ENCODE measurements around the gene CFAP57. TPM values are rescaled to one million over a fixed set of nuclear protein-coding genes. Genes with fewer than 3 reads are reported as not detected.

CFAP57 gene
- total and polyA plus RNA-seq, 9 of the 15 experiments (the other 6 are each of a cell fraction or from before 2014, with no cell fraction given), result 0.04 to 0.22 (median 0.07) TPM; not detected in 3

- TF ChIP-seq GABPA (tag; conservative IDR thresholded peaks at IDR 0.05; ENCODE audit: low read depth) (peak; percentile 98), GATAD2A (IDR thresholded peaks at IDR 0.05) (no peak), SP2 (IDR thresholded peaks at IDR 0.05; ENCODE audit: extremely low read depth, low read depth, low read length, poor library complexity, severe bottlenecking) (no peak), ZNF165 (CRISPR knock-in tag; IDR thresholded peaks at IDR 0.05; ENCODE audit: borderline replicate concordance) (no peak), NFE2 (IDR thresholded peaks at IDR 0.05; ENCODE audit: low read depth) (no peak), GTF2B (IDR thresholded peaks at IDR 0.05; ENCODE audit: extremely low read depth, insufficient read length) (no peak), SMAD1 (IDR thresholded peaks at IDR 0.05; ENCODE audit: low read depth, low read length, partially characterized antibody) (no peak), FOXJ3 (CRISPR knock-in tag; IDR thresholded peaks at IDR 0.05) (no peak), SMARCA4 (IDR thresholded peaks at IDR 0.05) (no peak), PYGO2 (tag; IDR thresholded peaks at IDR 0.05) (no peak), PCBP2 (IDR thresholded peaks at IDR 0.05; ENCODE audit: low read depth, low read length, poor library complexity, severe bottlenecking) (no peak), POLR3A (IDR thresholded peaks at IDR 0.05; ENCODE audit: borderline replicate concordance, extremely low read depth, insufficient read depth, insufficient read length) (no peak), ZNF134 (CRISPR knock-in tag; conservative IDR thresholded peaks at IDR 0.05) (0 out of 2 replicates have a peak, but pooled peaks have one; percentile 39), PPARD (CRISPR knock-in tag; IDR thresholded peaks at IDR 0.05) (no peak), HMG20A (CRISPR knock-in tag; conservative IDR thresholded peaks at IDR 0.05) (no peak), MTA3 (IDR thresholded peaks at IDR 0.05; ENCODE audit: borderline replicate concordance) (no peak), ZNF133 (CRISPR knock-in tag; IDR thresholded peaks at IDR 0.05) (no peak), HES1 (IDR thresholded peaks at IDR 0.05; ENCODE audit: low read depth) (no peak), YBX1 (IDR thresholded peaks at IDR 0.05) (no peak), E2F1 (CRISPR knock-in tag; IDR thresholded peaks at IDR 0.05) (peak; percentile 47; the same call in 1 of the 2 replicates), NFYB (IDR thresholded peaks at IDR 0.05; ENCODE audit: extremely low read depth, insufficient read length) (no peak), ZBTB7A (IDR thresholded peaks at IDR 0.05; ENCODE audit: borderline replicate concordance, control insufficient read depth, low read depth, low read length) (peak; percentile 6; the same call in 1 of the 2 replicates), MYBL2 (IDR thresholded peaks at IDR 0.05; ENCODE audit: low read depth) (no peak), MYBL2 (CRISPR knock-in tag; IDR thresholded peaks at IDR 0.05; ENCODE audit: borderline replicate concordance) (no peak), SMARCC2 (IDR thresholded peaks at IDR 0.05; ENCODE audit: low read depth) (no peak), THRAP3 (IDR thresholded peaks at IDR 0.05; ENCODE audit: borderline replicate concordance) (no peak), HNRNPLL (IDR thresholded peaks at IDR 0.05; ENCODE audit: low read depth, low read length, poor library complexity, severe bottlenecking) (peak; percentile 71)
- TF ChIP-seq, protein P1, sequence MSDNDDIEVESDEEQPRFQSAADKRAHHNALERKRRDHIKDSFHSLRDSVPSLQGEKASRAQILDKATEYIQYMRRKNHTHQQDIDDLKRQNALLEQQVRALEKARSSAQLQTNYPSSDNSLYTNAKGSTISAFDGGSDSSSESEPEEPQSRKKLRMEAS (CRISPR knock-in tag; IDR thresholded peaks at IDR 0.05), result peak; percentile 92
Measured at GRCh38 chr1:43171876-43172526, at the start of gene CFAP57, which contains the start of gene EBNA1BP2 (continued).

Measured in K562 (cell line).